Kidney glomerular epithelial cell (primary cell): Measurements from ENCODE around the gene EEFSEC.

Source experiments
- DNase-seq: peaks from one replicate; lab custom pipeline; 2025; lab: John Stamatoyannopoulos, UW

EEFSEC gene

GRCh38 chr3:128287216-128287615 lies 133.9 kb downstream of the EEFSEC start:
- no peak for DNase-seq

GRCh38 chr3:128289534-128289933 lies 136.3 kb downstream of the EEFSEC start:
- DNase-seq = no peak

GRCh38 chr3:128290484-128290883 lies 137.2 kb downstream of the EEFSEC start:
- DNase-seq = no peak

- DNase-seq = no peak
Observed at GRCh38 chr3:128293930-128294329, 140.6 kb downstream of the EEFSEC start.

- DNase-seq = no peak
Observed at GRCh38 chr3:128294999-128295468, 141.8 kb downstream of the EEFSEC start.

GRCh38 chr3:128296469-128297251 lies 143.4 kb downstream of the EEFSEC start:
- no peak for DNase-seq

GRCh38 chr3:128297401-128298138 lies 144.3 kb downstream of the EEFSEC start:
- no peak for DNase-seq

GRCh38 chr3:128301186-128302023 lies 148.1 kb downstream of the EEFSEC start:
- no peak for DNase-seq

GRCh38 chr3:128306481-128306880 lies 153.2 kb downstream of the EEFSEC start:
- DNase-seq = no peak

GRCh38 chr3:128307029-128307633 lies 153.8 kb downstream of the EEFSEC start:
- no peak for DNase-seq

- no peak for DNase-seq
Observed at GRCh38 chr3:128307781-128308469, 154.6 kb downstream of the EEFSEC start.

GRCh38 chr3:128309026-128309425 lies 155.7 kb downstream of the EEFSEC start:
- no peak for DNase-seq

GRCh38 chr3:128310286-128311058 lies 157.2 kb downstream of the EEFSEC start:
- DNase-seq = no peak

GRCh38 chr3:128311441-128311844 lies 158.2 kb downstream of the EEFSEC start:
- no peak for DNase-seq

- DNase-seq = no peak
Observed at GRCh38 chr3:128312271-128312670, 159.0 kb downstream of the EEFSEC start.

GRCh38 chr3:128313071-128313725 lies 159.9 kb downstream of the EEFSEC start:
- DNase-seq = no peak

GRCh38 chr3:128313935-128314334 lies 160.7 kb downstream of the EEFSEC start:
- no peak for DNase-seq

- DNase-seq = no peak
Observed at GRCh38 chr3:128315313-128315712, 162.0 kb downstream of the EEFSEC start.

GRCh38 chr3:128316481-128316891 lies 163.2 kb downstream of the EEFSEC start:
- DNase-seq = no peak

- no peak for DNase-seq
Observed at GRCh38 chr3:128317101-128317697, 163.9 kb downstream of the EEFSEC start.
